Sigmoid colon (tissue), 3 donors: Measurements from ENCODE around the gene CYB5A.

Experiments used
- POLR2A ChIP-seq, 2 donors: fragments of 450-650 bp; IDR thresholded peaks; one replicate each; pipeline ENCODE4 v1.6.1; 2016; ENCODE audit warnings: antibody characterized with exemption in 2 of 2, mild to moderate bottlenecking in 2 of 2, moderate library complexity in 2 of 2
- TF ChIP-seq, protein P1 (sequence below), 4 experiments: fragments of 450-650 bp in 3 of 4; fragments of 200-600 bp in 1 of 4; IDR thresholded peaks; one replicate each; pipeline ENCODE4 v1.5.1; 2016 to 2019; ENCODE audit warnings: antibody characterized with exemption in 4 of 4, mild to moderate bottlenecking in 3 of 4, moderate library complexity in 2 of 4

DNA sequence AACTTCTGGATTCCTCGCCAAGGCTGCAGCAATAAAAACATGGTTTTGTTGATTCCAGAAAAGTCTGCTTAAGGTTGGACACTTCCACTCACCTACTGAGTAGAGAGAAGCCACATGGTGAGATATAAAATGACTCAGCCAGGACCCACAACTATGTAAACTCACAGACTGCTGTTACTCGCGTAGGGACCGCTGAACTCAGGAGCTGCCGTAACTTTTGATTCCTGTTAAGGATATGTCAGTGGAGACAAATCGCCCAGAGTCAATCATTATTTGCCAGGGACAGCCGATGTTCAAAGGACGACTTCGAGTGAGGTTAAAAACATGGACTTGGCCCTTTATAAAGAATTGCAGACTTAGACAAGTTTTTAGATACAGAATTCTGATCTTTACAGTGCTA, 25.6 kb downstream of the CYB5A start:
- TF ChIP-seq, protein P1, sequence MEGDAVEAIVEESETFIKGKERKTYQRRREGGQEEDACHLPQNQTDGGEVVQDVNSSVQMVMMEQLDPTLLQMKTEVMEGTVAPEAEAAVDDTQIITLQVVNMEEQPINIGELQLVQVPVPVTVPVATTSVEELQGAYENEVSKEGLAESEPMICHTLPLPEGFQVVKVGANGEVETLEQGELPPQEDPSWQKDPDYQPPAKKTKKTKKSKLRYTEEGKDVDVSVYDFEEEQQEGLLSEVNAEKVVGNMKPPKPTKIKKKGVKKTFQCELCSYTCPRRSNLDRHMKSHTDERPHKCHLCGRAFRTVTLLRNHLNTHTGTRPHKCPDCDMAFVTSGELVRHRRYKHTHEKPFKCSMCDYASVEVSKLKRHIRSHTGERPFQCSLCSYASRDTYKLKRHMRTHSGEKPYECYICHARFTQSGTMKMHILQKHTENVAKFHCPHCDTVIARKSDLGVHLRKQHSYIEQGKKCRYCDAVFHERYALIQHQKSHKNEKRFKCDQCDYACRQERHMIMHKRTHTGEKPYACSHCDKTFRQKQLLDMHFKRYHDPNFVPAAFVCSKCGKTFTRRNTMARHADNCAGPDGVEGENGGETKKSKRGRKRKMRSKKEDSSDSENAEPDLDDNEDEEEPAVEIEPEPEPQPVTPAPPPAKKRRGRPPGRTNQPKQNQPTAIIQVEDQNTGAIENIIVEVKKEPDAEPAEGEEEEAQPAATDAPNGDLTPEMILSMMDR (IDR thresholded peaks at IDR 0.05): no peak
- no peak for TF ChIP-seq POLR2A (IDR thresholded peaks at IDR 0.05)
